SIG-M5 treated with dmso at 0.1 percent for 504 hours (cell line): ENCODE data around the gene DRD2.
A peak's percentile ranks its signal among the peaks of the same experiment; 100 is the strongest.
"Not testable (repeated sequence)": the region's sequence is repeated elsewhere in the genome, so short reads cannot be mapped to it uniquely, and the experiment has no call there.

Source experiments
- DNase-seq: peaks from one replicate; lab custom pipeline; 2025; ENCODE audit not compliant: unreplicated experiment; lab: John Stamatoyannopoulos, UW

DRD2 gene

GRCh38 chr11:113475160-113475761 is at the start of gene DRD2:
DRD2 (minus strand) TSS chr11:113475398; CDS start chr11:113424651, 50,747 bp downstream.
- DNase-seq, result no peak

GRCh38 chr11:113523906-113524305 is 48.7 kb upstream of the DRD2 start:
- DNase-seq, result not testable (repeated sequence)

- no peak for DNase-seq
Observed at GRCh38 chr11:113521737-113522517, 46.7 kb upstream of the DRD2 start.

- DNase-seq, result no peak
Observed at GRCh38 chr11:113519989-113520613, 44.9 kb upstream of the DRD2 start.

GRCh38 chr11:113518716-113519495 is 43.7 kb upstream of the DRD2 start:
- no peak for DNase-seq

- DNase-seq, result no peak
Observed at GRCh38 chr11:113517361-113517760, 42.2 kb upstream of the DRD2 start.

GRCh38 chr11:113514856-113515255 is 39.7 kb upstream of the DRD2 start:
- no peak for DNase-seq

- no peak for DNase-seq
Observed at GRCh38 chr11:113507341-113507740, 32.1 kb upstream of the DRD2 start.

GRCh38 chr11:113506893-113507292 is 31.7 kb upstream of the DRD2 start:
- DNase-seq, result no peak

GRCh38 chr11:113506461-113506860 is 31.3 kb upstream of the DRD2 start:
- no peak for DNase-seq

GRCh38 chr11:113505541-113506375 is 30.6 kb upstream of the DRD2 start:
- no peak for DNase-seq

GRCh38 chr11:113505046-113505445 is 29.8 kb upstream of the DRD2 start:
- no peak for DNase-seq

GRCh38 chr11:113504586-113504985 is 29.4 kb upstream of the DRD2 start:
- no peak for DNase-seq

- no peak for DNase-seq
Observed at GRCh38 chr11:113504071-113504470, 28.9 kb upstream of the DRD2 start.

GRCh38 chr11:113497066-113497910 is 22.1 kb upstream of the DRD2 start:
- DNase-seq, result no peak

- no peak for DNase-seq
Observed at GRCh38 chr11:113496026-113496651, 20.9 kb upstream of the DRD2 start.

- DNase-seq, result no peak
Observed at GRCh38 chr11:113494021-113494420, 18.8 kb upstream of the DRD2 start.

- DNase-seq, result peak; percentile 7
Observed at GRCh38 chr11:113493206-113493605, 18.0 kb upstream of the DRD2 start.

- DNase-seq, result no peak
Observed at GRCh38 chr11:113488931-113489351, 13.7 kb upstream of the DRD2 start.
